IPS-11a (cell line): ENCODE results near the gene ETV6.

ENCODE experiments used
- H3K4me3 ChIP-seq: one replicate; pipeline ENCODE4 v1.5.1; 2013; ENCODE audit warnings: low read depth, low read length, control low read depth

ETV6 gene

DNA sequence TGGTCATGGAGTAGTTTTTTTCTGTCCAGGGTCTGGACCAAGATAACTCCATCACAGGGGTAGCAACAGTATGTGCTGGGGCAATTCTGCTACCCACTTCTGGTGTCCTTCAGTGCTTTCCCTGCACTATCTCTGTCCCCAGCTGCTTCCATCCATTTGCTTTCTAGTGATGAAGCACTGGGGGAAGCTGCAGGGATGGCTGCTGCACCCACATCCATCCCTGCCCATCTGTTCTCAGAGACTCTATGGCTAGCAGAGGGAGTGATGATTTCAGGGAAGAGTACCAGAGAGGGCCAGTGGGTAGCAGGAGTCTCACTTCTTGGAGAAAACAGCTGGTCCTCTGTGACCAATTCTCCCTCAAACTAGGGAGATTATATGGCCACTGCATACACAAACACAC is 44.1 kb downstream of the ETV6 start:
- no peak overlapping the region for H3K4me3 ChIP-seq

DNA sequence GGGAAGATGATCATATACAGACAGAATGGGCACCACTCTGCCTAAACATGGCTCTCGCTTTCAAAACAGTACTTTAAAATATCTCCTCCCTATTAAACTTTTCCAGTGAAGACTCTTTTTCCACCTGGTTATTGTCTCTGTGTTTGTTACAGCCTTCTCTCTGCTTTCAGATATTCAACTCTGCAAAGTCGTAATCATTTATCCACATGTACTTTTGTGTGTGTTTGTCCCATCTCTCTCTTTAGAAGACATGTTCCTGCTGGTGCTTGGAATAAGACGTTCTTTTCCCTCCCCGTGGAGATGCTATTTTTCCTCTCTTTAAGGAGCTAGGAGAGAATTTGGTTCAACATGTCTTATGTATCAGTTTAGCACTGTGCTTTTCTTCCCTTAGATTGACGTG is 45.1 kb downstream of the ETV6 start:
- no peak overlapping the region for H3K4me3 ChIP-seq

DNA sequence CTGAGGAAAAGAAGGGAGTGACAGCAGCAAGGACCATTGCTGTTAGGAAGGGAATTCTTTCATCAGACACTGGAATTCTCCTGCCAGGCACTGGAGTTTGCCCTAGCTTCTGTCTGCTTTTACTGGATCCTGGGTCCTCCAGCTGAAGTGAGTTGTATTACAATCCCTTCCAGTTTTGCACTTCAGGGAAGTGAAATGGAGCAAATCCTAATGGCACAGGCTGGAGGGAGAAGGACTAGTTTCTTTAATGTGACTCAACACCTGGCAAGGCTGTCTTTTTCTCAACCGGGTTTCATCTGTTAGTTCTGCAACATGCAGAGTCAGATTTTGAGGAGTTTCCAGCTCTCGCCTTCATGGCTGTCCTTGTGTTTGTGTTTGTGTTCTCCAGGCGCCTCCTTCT is 45.8 kb downstream of the ETV6 start:
- H3K4me3 ChIP-seq, result no peak overlapping the region

DNA sequence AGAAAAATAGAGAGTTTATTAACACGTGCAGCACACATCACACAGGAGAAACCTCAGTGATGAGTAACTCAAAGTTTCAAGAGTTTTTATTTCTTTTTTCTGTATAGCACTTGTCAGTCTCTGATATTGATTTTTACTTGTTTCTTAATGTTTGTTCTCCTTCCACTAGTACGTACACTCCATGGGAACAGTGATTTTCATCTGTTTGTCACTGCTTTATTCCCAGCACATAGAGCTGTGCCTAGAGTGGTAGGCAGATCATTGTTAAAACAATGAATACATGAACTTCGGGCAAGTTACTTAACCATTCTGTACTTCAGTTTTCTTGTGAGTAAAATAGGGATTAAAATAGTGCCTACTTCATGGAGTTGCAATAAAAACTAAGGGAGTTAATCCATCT is 46.6 kb downstream of the ETV6 start:
- no peak overlapping the region for H3K4me3 ChIP-seq

DNA sequence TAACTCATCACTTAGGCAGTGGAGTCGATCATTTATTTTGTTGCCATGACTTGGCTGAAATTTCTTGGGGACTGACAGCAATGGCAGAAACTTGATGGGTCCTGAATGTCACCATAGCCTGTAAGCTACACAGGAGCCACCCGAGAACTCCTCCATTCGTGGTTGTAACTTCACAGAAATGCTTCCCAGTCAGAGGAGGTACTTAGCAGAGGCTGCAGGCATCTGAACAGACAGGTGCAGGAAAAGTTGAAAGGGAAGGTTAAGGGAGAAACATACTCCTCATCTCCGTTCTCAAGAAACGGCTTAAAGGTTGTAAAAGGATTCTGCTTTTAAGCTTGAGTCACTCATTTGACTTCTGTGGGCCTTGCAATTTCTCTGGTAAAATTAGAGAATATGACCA is 47.7 kb downstream of the ETV6 start:
- no peak overlapping the region for H3K4me3 ChIP-seq

DNA sequence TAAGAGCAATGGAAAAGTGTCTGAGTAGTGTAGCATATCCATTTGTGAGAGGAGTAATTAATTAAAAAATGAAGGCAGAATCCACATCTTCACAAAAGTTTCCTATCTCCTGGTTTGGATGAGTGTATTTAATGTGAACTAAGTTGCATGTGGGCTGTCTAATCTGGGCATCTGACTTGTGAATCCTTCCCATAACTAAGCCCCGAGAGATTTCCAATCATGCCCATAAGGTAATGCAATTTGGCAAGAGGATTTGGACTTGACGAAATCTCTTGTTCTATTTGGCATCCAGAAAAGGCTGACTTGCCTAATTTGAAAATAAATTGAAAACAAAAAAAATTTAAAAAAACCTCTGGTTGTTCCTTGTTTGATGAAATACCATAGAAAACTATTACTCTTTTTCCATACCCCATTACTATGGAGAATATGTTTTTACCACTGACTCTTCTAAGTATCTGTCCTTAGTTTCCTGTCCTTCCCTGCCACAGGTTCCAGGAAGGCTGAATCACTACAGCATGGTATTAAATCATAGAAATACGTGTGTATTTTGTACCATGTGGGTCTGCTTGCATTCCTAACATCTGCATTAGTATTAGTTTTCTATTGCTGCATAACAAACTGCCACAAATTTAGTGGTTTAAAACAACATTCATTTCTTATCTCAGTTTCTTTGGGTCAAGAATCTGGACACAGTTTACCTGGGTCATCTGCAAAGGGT is 48.4 kb downstream of the ETV6 start:
- H3K4me3 ChIP-seq, result no peak overlapping the region

DNA sequence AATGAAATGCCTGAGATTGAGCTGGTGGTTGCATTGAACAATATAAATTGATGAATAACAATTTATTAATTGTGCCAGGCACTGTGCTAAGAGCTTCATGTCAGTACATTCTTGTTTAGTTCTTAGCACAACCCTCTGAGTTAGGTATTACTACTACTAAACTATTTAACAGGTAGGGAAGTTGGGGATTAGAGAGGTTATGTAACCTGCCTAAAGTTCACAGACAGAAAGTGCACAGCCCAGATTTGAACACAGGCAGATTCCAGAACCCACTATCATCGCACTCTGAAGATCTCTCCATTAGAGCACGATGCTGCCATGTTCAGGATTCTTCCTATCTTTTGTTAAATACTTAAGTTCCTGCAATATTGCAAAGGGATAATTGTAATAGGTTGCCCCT is 49.3 kb downstream of the ETV6 start:
- no peak overlapping the region for H3K4me3 ChIP-seq

DNA sequence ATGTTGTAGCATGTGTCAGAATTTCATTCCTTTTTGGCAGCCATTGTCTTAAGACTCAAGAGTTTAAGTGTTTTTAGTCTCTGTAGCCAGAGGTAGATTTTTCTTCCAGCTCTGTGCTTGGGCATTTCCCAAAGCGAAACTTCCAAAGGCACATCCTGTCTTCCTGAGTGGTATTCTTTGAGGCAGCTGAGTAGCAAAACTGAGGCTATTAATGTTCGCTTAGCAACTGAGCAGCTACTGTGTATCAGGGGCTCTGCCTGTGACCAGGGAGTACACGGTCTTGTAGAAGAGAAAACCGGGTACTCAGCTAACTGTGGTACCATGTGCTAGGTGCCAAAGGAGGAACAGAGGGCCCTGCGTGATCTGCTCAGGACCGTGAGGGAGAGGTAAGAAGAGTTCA is 52.0 kb downstream of the ETV6 start:
- no peak overlapping the region for H3K4me3 ChIP-seq

DNA sequence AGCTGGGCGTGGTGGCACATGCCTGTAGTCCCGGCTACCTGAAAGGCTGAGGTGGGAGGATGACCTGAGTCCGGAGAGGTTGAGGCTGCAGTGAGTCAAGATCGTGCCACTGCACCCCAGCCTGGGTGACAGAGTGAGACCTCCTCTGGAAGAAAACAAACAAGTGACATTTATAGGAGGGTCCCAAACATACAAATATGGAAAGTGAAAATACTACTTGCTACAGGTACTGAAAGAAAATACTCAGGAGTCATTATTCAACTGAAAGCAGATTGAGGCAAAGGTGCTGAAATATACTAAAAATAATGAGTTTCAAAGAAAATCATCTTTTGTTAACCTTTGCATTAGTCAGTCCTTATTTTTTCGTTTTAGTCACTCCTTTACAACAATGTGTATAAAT is 53.5 kb downstream of the ETV6 start:
- H3K4me3 ChIP-seq, result no peak overlapping the region

DNA sequence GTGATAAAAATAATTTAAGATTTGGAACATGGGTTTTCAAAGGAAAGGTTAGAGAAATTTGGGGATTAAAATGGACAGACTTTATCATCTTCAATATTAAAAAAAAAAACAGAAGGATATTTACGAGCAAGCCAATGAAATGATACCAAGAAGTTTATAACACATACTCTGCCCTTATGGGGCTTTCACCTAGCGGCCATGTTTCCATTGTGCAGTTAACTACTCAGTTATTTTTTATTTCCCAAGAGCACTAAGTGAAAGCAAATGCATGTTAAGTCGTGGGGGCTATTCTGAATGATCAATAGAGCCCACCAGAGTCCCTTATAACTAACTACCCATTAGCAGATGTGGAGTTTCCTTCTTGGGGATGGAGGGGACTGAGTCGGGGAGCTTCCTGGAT is 53.9 kb downstream of the ETV6 start:
- H3K4me3 ChIP-seq, result no peak overlapping the region

DNA sequence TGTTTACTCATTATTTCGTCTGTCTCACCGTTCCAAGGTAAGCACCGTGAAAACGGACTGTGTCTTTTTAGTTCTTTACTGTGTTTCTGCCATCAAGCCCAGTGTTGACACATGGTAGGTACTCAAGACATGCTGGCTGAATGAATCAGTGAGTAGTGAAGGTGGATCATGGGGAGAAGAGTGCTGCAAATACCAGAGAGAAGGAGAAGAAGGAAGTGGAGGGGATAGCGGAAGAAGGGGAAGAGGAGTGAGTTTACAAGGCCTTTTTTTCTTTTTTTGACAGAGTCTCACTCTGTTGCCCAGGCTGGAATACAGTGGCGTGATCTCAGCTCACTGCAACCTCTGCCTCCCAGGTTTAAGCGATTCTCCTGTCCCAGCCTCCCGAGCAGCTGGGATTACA is 54.6 kb downstream of the ETV6 start:
- no peak overlapping the region for H3K4me3 ChIP-seq

DNA sequence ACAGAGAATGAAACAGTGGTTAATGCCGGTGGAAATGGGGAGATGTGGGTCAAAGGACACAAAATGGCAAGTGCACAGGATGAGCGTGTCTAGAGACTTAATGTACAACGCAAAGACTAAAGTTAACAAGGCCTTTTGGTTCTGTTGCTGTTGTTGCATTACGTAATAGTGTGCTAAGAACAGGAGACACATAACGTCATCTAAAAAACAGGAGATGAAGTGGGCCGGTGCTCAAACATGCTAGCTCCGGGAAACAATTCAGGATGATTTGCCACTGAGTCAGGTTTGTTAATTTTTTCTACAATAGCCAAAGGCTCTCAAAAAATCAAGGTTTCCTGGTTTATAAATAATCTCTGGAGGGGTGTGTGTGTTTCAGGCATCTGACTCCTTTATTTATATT is 55.5 kb downstream of the ETV6 start:
- H3K4me3 ChIP-seq, result no peak overlapping the region

DNA sequence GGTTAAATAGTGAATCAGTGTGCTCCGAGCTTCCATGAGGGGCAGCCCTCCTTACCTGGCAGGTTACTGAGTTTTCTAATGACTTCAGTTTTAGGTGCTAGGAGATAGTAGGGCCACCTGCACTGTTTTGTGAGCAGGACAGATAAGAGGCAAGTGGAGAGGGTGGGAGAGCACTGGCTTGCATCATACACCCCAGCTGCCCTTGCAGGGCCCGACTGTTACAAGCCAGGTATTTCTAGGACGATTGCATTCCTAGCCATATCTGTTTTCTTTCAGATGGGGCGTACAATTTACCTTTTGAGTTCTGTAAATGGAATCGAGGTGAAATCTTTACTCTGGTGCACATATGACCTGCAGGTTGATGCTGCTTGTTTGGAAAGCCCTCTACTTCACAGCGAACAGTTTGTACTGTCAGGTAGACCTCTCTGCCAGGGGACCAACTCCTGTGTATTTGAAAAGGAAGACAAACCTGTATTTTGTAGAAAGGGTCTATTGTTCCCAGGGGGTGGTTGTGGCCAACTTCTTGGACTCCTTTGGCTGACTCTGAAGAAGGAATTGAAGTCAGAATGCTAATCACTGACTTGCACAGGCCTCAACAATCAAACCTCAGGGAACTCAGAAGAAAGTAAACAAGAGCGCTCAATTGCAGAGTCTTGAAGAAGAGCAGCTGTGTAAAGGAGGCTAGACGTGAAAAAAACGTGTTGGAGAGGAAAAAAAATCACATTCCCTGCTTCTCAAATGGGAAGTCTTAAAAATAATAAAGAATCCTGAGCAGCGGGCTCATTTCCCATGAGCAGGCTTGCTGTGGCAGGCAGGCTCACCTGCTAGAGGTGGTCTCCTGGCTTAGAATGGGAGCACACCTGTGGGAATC is 57.3 kb downstream of the ETV6 start:
- no peak overlapping the region for H3K4me3 ChIP-seq

DNA sequence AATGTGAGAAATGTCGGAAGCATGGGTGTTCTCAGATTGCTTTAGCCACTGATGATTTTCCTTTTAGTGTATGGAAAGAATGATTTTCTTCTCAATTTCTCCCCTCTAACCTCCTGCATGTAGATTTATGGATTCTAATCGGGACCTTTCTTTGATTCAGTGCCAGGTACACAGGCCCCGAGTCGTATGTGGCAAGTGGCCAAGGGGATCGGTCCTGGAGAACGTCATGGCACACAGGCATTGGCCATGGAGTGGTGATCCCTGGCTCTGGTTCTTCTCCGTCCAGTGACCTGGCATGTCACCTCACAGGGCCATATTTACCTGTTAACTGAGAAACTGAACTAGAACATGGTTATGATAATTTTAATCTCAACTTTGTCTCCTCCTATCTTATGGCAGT is 58.1 kb downstream of the ETV6 start:
- H3K4me3 ChIP-seq, result no peak overlapping the region

DNA sequence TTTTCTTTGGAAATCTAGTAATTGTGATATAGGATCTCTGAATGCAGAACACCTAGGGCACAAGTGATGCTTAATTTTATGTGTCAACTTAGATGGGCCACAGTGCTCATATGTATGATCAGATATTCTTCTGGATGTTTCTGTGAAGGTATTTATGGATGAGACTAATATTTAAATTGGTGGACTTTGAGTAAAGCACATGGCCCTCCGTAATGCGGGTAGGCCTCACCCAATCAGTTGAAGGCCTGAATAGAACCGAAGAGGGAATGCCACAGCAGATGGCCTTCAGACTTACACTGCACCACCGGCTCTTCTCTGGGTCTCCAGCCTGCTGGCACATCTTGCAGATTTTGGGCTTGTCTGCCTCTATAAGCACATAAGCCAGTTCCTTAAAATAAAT is 60.0 kb downstream of the ETV6 start:
- H3K4me3 ChIP-seq, result no peak overlapping the region

DNA sequence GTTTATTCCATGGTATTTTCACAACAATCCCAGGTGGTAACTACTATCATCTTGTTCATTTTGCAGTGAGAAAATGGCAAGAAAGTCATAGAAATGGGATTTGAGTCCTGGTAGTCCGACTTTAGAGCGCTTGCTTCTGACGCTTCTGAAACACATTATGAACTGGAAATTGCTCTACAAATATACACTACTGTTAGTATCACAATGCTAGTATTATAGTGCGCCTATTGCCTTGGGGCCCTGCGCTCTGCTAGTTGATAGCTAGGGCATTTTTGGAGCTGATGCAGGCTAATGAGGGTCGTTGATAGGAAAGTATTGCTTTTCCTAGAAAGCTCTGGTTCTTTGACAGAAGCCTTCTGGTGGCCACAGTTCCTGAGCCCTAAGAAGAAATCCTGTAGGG is 61.0 kb downstream of the ETV6 start:
- H3K4me3 ChIP-seq, result no peak overlapping the region

DNA sequence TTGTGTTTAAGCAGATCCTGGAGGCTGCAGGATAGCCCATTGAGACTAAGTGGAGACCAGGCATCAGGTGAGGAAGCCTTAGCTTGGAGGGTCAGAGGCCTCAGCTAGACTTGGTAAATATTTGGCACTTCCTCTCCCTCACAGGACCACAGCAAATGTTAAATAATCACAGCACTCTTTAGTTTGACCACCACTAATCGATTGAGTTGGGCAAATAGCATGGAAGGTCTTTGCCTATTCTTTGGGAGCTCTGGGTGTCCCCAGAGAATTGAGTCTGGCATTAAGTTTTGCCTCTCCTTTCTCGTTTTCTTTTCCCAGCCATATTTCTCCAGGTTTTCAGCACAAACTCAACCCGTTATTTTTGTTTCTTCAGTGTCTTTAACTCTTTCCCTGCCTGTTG is 61.4 kb downstream of the ETV6 start:
- no peak overlapping the region for H3K4me3 ChIP-seq

DNA sequence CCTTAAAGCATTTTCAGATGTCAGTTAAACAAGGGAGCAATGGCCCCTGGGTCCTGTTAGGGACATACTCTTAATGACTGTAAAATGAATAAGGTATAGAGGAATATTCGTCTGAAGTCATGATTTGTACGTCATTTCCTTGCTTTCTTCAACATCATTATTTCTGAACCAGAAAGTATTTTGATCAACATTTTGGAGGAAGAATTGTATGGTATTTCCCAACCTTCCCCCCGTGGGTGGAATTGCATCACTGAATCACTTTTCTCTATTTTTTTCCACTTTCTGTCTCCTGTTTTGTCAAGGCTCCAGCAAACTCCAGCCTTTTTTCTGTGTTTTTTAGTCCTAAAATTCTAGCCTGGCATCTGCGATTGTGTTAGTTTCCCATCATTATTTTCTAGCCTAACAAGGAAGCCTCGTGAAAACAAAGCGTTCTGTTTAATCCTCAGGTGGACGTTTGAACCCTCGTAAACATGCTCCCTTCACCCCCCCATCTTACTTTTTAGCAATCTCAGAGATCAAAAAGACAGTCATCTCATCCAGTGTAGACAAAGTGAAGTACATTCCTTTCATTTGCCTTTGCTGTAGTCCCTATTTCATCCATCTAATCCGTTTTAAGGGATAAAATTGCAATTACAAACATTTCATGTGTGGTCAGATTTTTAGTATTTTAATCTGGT is 62.3 kb downstream of the ETV6 start:
- H3K4me3 ChIP-seq, result no peak overlapping the region

DNA sequence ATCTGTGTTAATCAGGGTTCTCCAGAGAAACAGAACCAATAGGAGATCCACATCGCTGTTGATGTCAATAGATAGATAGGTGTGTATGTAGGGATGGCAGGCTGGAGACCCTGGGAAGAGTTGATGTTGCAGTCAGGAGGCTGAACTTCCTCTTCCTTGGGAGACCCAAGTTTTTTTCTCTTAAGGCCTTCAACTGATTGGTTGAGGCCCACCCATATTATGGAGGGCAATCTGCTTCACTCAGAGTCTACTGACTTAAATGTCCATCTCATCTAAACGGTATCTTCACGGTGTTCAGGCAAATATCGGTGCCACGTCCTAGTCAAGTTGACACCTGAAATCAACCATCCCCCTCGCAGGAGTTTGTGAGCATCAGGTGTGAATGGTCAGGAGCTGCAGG is 63.0 kb downstream of the ETV6 start:
- no peak overlapping the region for H3K4me3 ChIP-seq

DNA sequence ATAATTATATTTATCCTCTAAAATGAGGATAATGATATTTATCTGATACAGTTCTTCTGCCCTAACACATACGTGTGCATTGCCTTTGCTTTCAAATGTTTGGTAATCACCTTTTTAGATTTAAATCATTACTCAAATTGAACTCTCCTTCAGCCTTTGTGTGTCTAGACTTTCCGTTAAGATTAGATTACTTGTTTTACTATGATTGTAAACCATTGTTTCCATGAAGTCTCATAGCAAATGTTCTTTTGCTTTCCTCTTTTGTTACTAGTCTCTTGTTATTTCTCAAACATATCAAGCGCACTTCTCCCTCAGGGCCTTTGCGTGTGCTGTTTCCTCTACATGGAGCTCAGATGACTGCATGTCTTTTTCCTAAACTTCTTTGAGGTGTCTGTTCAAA is 63.7 kb downstream of the ETV6 start:
- H3K4me3 ChIP-seq, result no peak overlapping the region

DNA sequence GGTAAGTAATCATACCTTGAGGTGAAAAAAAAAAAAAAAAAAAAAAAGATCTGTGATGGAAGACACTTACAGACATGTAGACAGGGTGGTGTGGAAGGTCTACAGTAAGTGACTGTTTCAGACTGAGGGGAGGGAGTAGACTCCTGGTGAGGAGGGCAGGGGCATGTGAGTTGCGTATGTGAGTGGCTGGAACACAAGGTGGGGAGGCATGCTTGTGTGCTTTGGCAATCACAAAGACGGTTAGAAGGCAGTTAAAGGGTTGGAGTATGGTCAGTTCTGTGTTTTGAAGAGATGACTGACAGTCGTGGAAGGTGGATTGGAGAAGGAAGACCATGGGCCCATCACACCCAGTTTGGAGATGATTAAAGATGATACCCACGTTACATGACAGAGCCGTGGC is 65.2 kb downstream of the ETV6 start:
- no peak overlapping the region for H3K4me3 ChIP-seq

DNA sequence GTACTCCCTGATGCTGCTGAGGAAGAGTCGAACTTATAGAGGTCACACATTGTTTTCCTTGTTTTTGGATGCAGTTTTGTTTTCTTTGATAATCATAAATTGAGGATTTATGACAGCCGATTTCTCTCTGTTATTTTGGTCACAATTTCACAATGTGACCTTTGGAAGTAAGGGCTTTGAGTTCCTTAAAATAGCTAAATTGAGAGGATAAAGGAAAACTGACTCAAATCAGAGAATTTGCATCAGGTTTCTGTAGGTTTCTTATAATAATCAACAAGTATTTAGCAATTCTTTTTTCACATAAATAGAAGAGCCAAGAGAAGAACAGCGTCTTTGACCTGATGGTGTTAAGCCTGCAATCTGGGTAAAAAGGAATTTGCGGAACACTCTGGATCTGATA is 66.1 kb downstream of the ETV6 start:
- no peak overlapping the region for H3K4me3 ChIP-seq
